GM12878 (cell line): Measurements from ENCODE around the gene MAPKAPK3. TPM values are rescaled to one million over a fixed set of nuclear protein-coding genes. Genes with fewer than 3 reads are reported as not detected.

ENCODE experiments used
- ATAC-seq: fragments of 200-7000 bp; cut with Tn5 transposase; 3 replicates; pipeline ENCODE4 v1.9.1; 2020; ENCODE audit warnings: mild to moderate bottlenecking, moderate library complexity
- BruUV-seq: library from RNA; stranded (reverse); fragments of 400-500 nt; replicated peaks from 2 replicates; lab custom pipeline; 2021; lab: Mats Ljungman, UMichigan
- CTCF ChIA-PET: fragments of 300-600 bp; sonication (Branson Sonifier 250); formaldehyde crosslinking; extraction: SDS; loops from one replicate; lab custom pipeline; 2021; ENCODE audit warnings: inconsistent platforms; lab: Yijun Ruan, JAX
- POLR2A ChIA-PET: fragments of 350-600 bp; formaldehyde crosslinking; extraction: SDS; loops from one replicate; lab custom pipeline; 2021; ENCODE audit warnings: inconsistent platforms; lab: Charles Lee
- RAD21 ChIA-PET: fragments of 300-600 bp; sonication (Branson Sonifier 250); formaldehyde crosslinking; loops from one replicate; lab custom pipeline; 2023; ENCODE audit warnings: antibody characterized with exemption; ENCODE audit not compliant: unreplicated experiment; lab: Charles Lee
- SMC1A ChIA-PET: fragments of 300-600 bp; sonication (Branson Sonifier 250); formaldehyde crosslinking; loops from one replicate; lab custom pipeline; 2023; ENCODE audit not compliant: unreplicated experiment, uncharacterized antibody; lab: Charles Lee
- DNase-seq: peaks from one replicate; pipeline ENCODE4 v3.0.0-alpha.2; 2011; ENCODE audit warnings: low read depth, low spot score
- FAIRE-seq: peaks from 3 replicates; lab custom pipeline; 2011; peaks lifted over from hg19 to GRCh38; lab: Jason Lieb, UNC
- H2AFZ ChIP-seq: 2 replicates; pipeline ENCODE4 v1.6.0; 2011; ENCODE audit warnings: low read depth, low read length, control low read depth; ENCODE audit not compliant: control insufficient read depth
- H3K27ac ChIP-seq: 2 replicates; pipeline ENCODE4 v1.5.1; 2011; ENCODE audit warnings: control low read depth; ENCODE audit not compliant: control insufficient read depth, insufficient read depth
- H3K27me3 ChIP-seq, 2 experiments: replicated peaks in 1 of 2; 2 replicates each; pipeline versions ENCODE4 v1.6.0 to v1.6.1; 2011; ENCODE audit warnings: low read length in 1 of 2; ENCODE audit not compliant: control insufficient read depth in 2 of 2, insufficient read depth in 2 of 2
- H3K36me3 ChIP-seq, 2 experiments: 2 replicates each; pipeline ENCODE4 v1.5.1; 2011; ENCODE audit warnings: low read length in 1 of 2; ENCODE audit not compliant: control insufficient read depth in 2 of 2, insufficient read depth in 2 of 2
- H3K4me1 ChIP-seq: 2 replicates; pipeline ENCODE4 v1.6.1; 2011; ENCODE audit warnings: mild to moderate bottlenecking, low read length, moderate library complexity, mixed read lengths; ENCODE audit not compliant: control insufficient read depth, insufficient read depth
- H3K4me2 ChIP-seq: 2 replicates; pipeline ENCODE4 v1.6.0; 2011; ENCODE audit warnings: control low read depth; ENCODE audit not compliant: control insufficient read depth, insufficient read depth
- H3K4me3 ChIP-seq: fragments of 200-600 bp; sonication (generic); 2 replicates; pipeline ENCODE4 v1.5.1; 2016
- H3K79me2 ChIP-seq: 2 replicates; pipeline ENCODE4 v1.6.0; 2011; ENCODE audit warnings: low read length; ENCODE audit not compliant: control insufficient read depth, insufficient read depth
- H3K9ac ChIP-seq: 2 replicates; pipeline ENCODE4 v1.8.0; 2011; ENCODE audit warnings: low read length, control low read depth, mixed read lengths; ENCODE audit not compliant: control insufficient read depth, insufficient read depth
- H3K9me3 ChIP-seq: replicated peaks from 3 replicates; pipeline ENCODE4 v1.5.1; 2011; ENCODE audit warnings: mild to moderate bottlenecking, low read length; ENCODE audit not compliant: control insufficient read depth, insufficient read depth
- H4K20me1 ChIP-seq: 2 replicates; pipeline ENCODE4 v1.6.0; 2011; ENCODE audit not compliant: control insufficient read depth, insufficient read depth
- CREM ChIP-seq: IDR thresholded peaks from 2 replicates; pipeline ENCODE4 v1.6.1; 2014; ENCODE audit warnings: antibody characterized with exemption, low read depth
- PKNOX1 ChIP-seq: fragments of 450-650 bp; IDR thresholded peaks from 2 replicates; pipeline ENCODE4 v1.6.1; 2016; ENCODE audit warnings: mild to moderate bottlenecking
- WGBS: methylation state at CpG from one replicate; pipeline ENCODE4 v1.1.6; 2016; ENCODE audit warnings: low lambda C conversion rate; ENCODE audit not compliant: insufficient replicate concordance, insufficient coverage; ENCODE audit errors: missing lambda C conversion rate; 5-methylcytosine and 5-hydroxymethylcytosine counted together
- in situ Hi-C: fragments of 300-500 bp; cut with MboI; formaldehyde crosslinking; loops from 9 replicates; pipeline ENCODE4 v1.14.3; 2018; ENCODE audit warnings: mixed read lengths
- intact Hi-C: fragments of 100-400 bp; cut with micrococcal nuclease; formaldehyde crosslinking; loops from one replicate; pipeline ENCODE4 v1.14.2; 2022; ENCODE audit not compliant: unreplicated experiment
- polyA plus RNA-seq, 11 experiments: library from polyadenylated mRNA; depleted of rRNA in 4 of 11; unstranded in 6 of 11; stranded (reverse) in 5 of 11; fragments of >200 nt; fragmentation: Nextera tagmentation in 4 of 11; fragmentation: Illumina TruSeq in 1 of 11; extraction: Ambion mirVana in 4 of 11; extraction: Trizol in 1 of 11; gene quantifications; 1 replicate in 1 of 11; 2 replicates in 10 of 11; pipeline versions ENCODE4 v1.2.1 to v1.2.3, GENCODE V29; 2011 to 2016; ENCODE audit warnings: inconsistent platforms in 2 of 11, missing spikeins in 2 of 11, low read depth in 1 of 11
- total RNA-seq, 4 experiments: library from RNA; depleted of rRNA in 3 of 4; stranded (reverse); fragments of >200 nt in 3 of 4; fragmentation: Illumina TruSeq in 1 of 4; extraction: Trizol in 1 of 4; gene quantifications; 2 replicates each; pipeline versions ENCODE4 v1.2.1 to v1.2.3, GENCODE V29; 2013 to 2021
- TF ChIP-seq, protein P1 (sequence below): fragments of 150-350 bp; IDR thresholded peaks from 2 replicates; pipeline ENCODE4 v1.6.1; 2014; ENCODE audit warnings: mild to moderate bottlenecking, low read depth, low read length

Gene MAPKAPK3
- total and polyA plus RNA-seq, 10 of the 15 experiments (the other 5 are each of a cell fraction or from before 2014, with no cell fraction given): 7.9 to 66.0 (median 39.0) TPM

DNA sequence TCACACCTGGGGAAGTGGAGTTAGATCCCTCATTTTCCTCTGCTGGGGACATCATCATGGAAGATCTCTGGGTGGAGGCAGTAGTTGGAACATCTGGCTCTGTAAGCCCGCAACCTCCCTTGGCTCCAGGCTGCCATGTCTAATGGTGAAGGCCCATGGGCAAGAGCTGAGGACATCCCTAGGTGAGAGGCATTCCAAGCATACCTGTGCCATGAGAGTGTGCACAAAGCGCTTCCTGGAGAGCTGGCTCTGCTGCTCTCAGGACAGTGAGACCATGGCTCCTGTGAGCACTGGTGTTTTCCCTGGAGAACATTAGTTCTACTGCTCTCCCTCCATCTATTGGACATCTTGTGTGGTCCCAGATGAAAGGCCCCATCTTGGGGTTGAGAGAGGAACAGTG is 7.7 kb downstream of the MAPKAPK3 start:
- Histone ChIP-seq H4K20me1 (no peaks in the 10 kb centered on the region), H3K79me2 (no peaks in the 10 kb centered on the region), H3K9me3 (no peaks in the 10 kb centered on the region), H3K27me3 (no peaks in the 10 kb centered on the region), H3K27ac (peak overlapping the region; percentile 9; the same call in 1 of the 2 replicates), H3K36me3 (peaks cover 0 to 1% of the 10 kb centered on the region in 2 experiments; a peak in 1 of 4 replicates), H3K4me1 (peaks cover 31% of the 10 kb centered on the region)
- BruUV-seq: no TSS peak
- intact Hi-C loops: no loop called here
- DNase-seq (no peak), FAIRE-seq (no peak)
- WGBS: 97% methylated on average over 2 of the region's 2 CpGs
- TF ChIP-seq, protein P1, sequence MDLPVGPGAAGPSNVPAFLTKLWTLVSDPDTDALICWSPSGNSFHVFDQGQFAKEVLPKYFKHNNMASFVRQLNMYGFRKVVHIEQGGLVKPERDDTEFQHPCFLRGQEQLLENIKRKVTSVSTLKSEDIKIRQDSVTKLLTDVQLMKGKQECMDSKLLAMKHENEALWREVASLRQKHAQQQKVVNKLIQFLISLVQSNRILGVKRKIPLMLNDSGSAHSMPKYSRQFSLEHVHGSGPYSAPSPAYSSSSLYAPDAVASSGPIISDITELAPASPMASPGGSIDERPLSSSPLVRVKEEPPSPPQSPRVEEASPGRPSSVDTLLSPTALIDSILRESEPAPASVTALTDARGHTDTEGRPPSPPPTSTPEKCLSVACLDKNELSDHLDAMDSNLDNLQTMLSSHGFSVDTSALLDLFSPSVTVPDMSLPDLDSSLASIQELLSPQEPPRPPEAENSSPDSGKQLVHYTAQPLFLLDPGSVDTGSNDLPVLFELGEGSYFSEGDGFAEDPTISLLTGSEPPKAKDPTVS: no peak
- TF ChIP-seq PKNOX1: no peak
- no peak for TF ChIP-seq CREM
- TF ChIP-seq, all 136 proteins: peak for 0
- SMC1A ChIA-PET: interaction anchor here (1.0 to 3.5 kb wide), 3 partner anchors 7 to 28 kb away, joined by 3 to 12 read pairs (median 6); no protein-coding TSS in a partner anchor
- no peak overlapping the region for H3K9ac ChIP-seq
- RAD21 ChIA-PET: no interaction called here
- in situ Hi-C loops: loop anchor here (25.0 kb wide), 1 partner anchor 1063 kb away; no protein-coding TSS in a partner anchor
- no peak overlapping the region for H3K4me3 ChIP-seq
- CTCF ChIA-PET: interaction anchor here (1.0 to 12.7 kb wide), 4 partner anchors 8 to 82 kb away, joined by 3 to 250 read pairs (median 4); partner anchors contain the start of genes CISH and MAPKAPK3
- POLR2A ChIA-PET: no interaction called here
- ATAC-seq: no peak
- H3K4me2 ChIP-seq: peak overlapping the region; percentile 51; the same call in 1 of the 2 replicates
- H2AFZ ChIP-seq: no peak overlapping the region
